Measurements from ENCODE around the gene GDF7. TPM values are rescaled to one million over a fixed set of nuclear protein-coding genes. Genes with fewer than 3 reads are reported as not detected.

The GDF7 gene
- polyA plus RNA-seq, 1 of the 3 experiments (the other 2 are of a cell fraction), result 0.02 TPM

DNA sequence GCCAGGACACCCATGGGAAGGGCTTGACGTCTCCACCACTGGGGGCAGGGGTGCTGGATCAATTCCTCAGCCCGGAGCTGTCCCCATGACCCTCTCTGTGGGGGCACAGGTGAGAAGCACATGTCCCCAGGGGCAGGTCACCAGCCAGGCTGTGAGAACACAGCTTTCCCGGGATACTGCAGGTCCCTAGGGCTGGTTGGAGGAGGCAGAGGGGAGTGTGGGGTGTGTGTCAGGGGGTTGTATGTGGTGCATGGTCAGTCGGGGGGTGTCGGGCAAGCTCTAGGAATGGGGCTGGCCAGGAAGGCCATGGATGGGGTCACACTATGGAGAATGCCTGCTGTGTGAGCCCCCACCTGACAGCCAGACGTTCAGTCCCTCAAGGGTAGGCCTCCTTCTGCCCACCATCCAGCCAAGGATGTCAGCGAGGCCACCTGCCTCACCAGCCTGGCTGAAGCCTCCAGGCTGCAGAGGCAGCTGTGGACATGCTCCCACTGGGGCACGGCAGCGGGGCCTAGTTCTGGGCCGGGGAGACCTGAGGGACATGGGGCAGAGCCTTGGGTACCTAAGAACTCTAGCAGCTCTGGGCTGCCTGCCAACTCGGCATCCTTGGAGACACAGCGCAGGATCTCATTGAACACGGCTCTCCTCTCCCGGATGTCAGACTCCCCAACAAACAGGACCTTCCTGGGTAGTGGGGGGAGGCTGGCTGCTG, 26.4 kb upstream of the GDF7 start:
- no peak overlapping the region for H2AFZ ChIP-seq (ENCODE audit: low read depth)
- TF ChIP-seq GABPA (IDR thresholded peaks at IDR 0.05; ENCODE audit: low read depth) (no peak), YY1 (IDR thresholded peaks at IDR 0.05; ENCODE audit: low read depth) (no peak)
- H4K20me1 ChIP-seq (ENCODE audit: insufficient read depth), result peaks cover 9% of the 10 kb centered on the region
- no peaks in the 10 kb centered on the region for H3K27me3 ChIP-seq (ENCODE audit: insufficient read depth)
- peaks cover 14 to 23% of the 10 kb centered on the region in 2 experiments for H3K4me1 ChIP-seq (ENCODE audit: control insufficient read depth in 1 of 2, insufficient read depth in 2 of 2, low read depth in 1 of 2, low read length in 1 of 2)
- no peak for DNase-seq
- no peaks in the 10 kb centered on the region for H3K79me2 ChIP-seq (ENCODE audit: insufficient read depth)
- no peak overlapping the region for H3K9ac ChIP-seq
- CTCF ChIA-PET, result interaction anchor here (1.0 to 6.7 kb wide), 11 partner anchors 13 to 314 kb away, joined by 3 to 188 read pairs (median 103); partner anchors contain the start of genes HS1BP3 and RHOB
- H3K27ac ChIP-seq (ENCODE audit: low read depth in 2 of 2, low read length in 1 of 2), result no peak overlapping the region
- POLR2A ChIA-PET, result interaction anchor here (2.1 kb wide), 1 partner anchor 193 kb away, joined by 11 read pairs; the partner anchor contains the start of gene RHOB
- no peak overlapping the region for H3K4me3 ChIP-seq (ENCODE audit: low read depth in 2 of 2, low read length in 1 of 2)
- peaks cover 4% of the 10 kb centered on the region for H3F3A ChIP-seq (replicated peaks; ENCODE audit: insufficient read depth)
- no peak overlapping the region for H3K4me2 ChIP-seq
- H3K36me3 ChIP-seq (replicated peaks in 1 of 2; ENCODE audit: control insufficient read depth in 1 of 2, insufficient read depth in 2 of 2, low read length in 1 of 2), result peaks cover 0 to 19% of the 10 kb centered on the region in 2 experiments
- H3K9me2 ChIP-seq, result no peaks in the 10 kb centered on the region
- no peaks in the 10 kb centered on the region for H3K9me3 ChIP-seq
- WGBS (ENCODE audit: low lambda C conversion rate), result 95% methylated on average over 11 of the region's 14 CpGs

DNA sequence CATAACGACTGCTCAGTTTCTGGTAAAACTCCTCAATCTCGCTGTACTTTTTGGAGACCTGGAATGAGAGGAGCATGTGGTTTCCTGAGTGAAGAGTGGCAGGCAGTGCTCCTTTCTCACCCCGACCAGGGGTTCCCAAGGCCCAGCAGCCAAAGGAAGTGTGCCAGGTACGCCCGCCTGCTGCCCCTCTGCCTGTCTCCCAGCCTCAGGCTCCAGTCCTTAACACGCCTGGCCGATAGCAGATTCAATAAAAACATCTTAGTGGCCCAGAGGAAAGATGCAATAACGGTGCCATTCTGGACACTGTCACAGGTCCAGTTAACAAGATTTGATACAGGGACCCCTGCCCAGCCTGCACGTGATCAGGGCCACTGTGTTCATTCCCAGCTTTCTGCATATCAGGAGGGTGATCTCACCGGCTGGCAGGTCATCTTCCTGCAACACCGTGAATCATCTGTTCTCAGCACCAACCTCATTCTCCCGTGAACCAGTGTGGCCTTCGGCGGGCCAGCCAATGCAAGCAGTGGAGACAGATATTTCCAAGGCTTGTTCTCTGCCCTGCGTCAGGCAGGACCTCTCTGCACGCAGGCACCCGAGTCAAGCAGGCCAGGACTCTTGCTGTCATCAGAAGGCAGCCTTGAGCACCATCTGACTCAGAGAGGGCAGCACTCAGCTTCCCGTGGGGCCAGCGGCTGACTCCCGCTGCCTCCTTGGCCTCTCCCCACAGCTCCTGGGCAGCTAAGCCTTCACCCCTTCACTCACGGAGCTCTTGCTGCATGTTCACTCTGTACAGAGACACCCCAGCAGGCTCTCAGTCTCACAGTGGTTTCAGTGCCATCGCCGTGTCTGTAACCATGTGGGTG, 25.6 kb upstream of the GDF7 start:
- Histone ChIP-seq H3K36me3 (replicated peaks in 1 of 2; ENCODE audit: control insufficient read depth in 1 of 2, insufficient read depth in 2 of 2, low read length in 1 of 2) (peaks cover 0 to 19% of the 10 kb centered on the region in 2 experiments), H3K4me3 (ENCODE audit: low read depth in 2 of 2, low read length in 1 of 2) (no peak overlapping the region), H3K9ac (no peak overlapping the region), H3K27me3 (ENCODE audit: insufficient read depth) (no peaks in the 10 kb centered on the region), H3F3A (replicated peaks; ENCODE audit: insufficient read depth) (peaks cover 4% of the 10 kb centered on the region), H4K20me1 (ENCODE audit: insufficient read depth) (peaks cover 9% of the 10 kb centered on the region), H3K4me2 (no peak overlapping the region), H3K9me2 (no peaks in the 10 kb centered on the region), H3K4me1 (ENCODE audit: control insufficient read depth in 1 of 2, insufficient read depth in 2 of 2, low read depth in 1 of 2, low read length in 1 of 2) (peaks cover 13 to 18% of the 10 kb centered on the region in 2 experiments; a peak in 3 of 4 replicates), H3K79me2 (ENCODE audit: insufficient read depth) (no peaks in the 10 kb centered on the region), H3K9me3 (no peaks in the 10 kb centered on the region), H3K27ac (ENCODE audit: low read depth in 2 of 2, low read length in 1 of 2) (no peak overlapping the region), H2AFZ (ENCODE audit: low read depth) (no peak overlapping the region)
- WGBS (ENCODE audit: low lambda C conversion rate), result 78% methylated on average over 23 of the region's 23 CpGs
- no peak for DNase-seq
- CTCF ChIA-PET, result interaction anchor here (0.8 to 10.9 kb wide), 39 partner anchors 8 to 338 kb away, joined by 3 to 188 read pairs (median 10); partner anchors contain the start of genes GDF7, HS1BP3 and RHOB
- POLR2A ChIA-PET, result interaction anchor here (3.7 kb wide), 1 partner anchor 194 kb away, joined by 39 read pairs; the partner anchor contains the start of gene RHOB
- TF ChIP-seq MEF2A (IDR thresholded peaks at IDR 0.05; ENCODE audit: borderline replicate concordance, low read depth) (no peak), POLR2AphosphoS5 (IDR thresholded peaks at IDR 0.05; ENCODE audit: low read depth, low read length) (no peak), FOXM1 (IDR thresholded peaks at IDR 0.05; ENCODE audit: low read depth) (no peak), EZH2phosphoT487 (IDR thresholded peaks at IDR 0.05; ENCODE audit: borderline replicate concordance, low read depth) (no peak), SIN3A (IDR thresholded peaks at IDR 0.05; ENCODE audit: borderline replicate concordance, low read depth, low read length) (no peak), TEAD4 (IDR thresholded peaks at IDR 0.05; ENCODE audit: borderline replicate concordance, insufficient read depth) (no peak), RCOR1 (IDR thresholded peaks at IDR 0.05; ENCODE audit: low read length) (no peak), NRF1 (IDR thresholded peaks at IDR 0.05; ENCODE audit: low read depth, low read length) (no peak), CHD2 (IDR thresholded peaks at IDR 0.05; ENCODE audit: low read length, partially characterized antibody) (no peak), GABPA (IDR thresholded peaks at IDR 0.05; ENCODE audit: low read depth) (no peak), GATA2 (CRISPR knock-in tag; IDR thresholded peaks at IDR 0.05) (peak; percentile 40; the same call in 1 of the 2 replicates)
- TF ChIP-seq, protein P1, sequence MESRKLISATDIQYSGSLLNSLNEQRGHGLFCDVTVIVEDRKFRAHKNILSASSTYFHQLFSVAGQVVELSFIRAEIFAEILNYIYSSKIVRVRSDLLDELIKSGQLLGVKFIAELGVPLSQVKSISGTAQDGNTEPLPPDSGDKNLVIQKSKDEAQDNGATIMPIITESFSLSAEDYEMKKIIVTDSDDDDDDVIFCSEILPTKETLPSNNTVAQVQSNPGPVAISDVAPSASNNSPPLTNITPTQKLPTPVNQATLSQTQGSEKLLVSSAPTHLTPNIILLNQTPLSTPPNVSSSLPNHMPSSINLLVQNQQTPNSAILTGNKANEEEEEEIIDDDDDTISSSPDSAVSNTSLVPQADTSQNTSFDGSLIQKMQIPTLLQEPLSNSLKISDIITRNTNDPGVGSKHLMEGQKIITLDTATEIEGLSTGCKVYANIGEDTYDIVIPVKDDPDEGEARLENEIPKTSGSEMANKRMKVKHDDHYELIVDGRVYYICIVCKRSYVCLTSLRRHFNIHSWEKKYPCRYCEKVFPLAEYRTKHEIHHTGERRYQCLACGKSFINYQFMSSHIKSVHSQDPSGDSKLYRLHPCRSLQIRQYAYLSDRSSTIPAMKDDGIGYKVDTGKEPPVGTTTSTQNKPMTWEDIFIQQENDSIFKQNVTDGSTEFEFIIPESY (IDR thresholded peaks at IDR 0.05; ENCODE audit: borderline replicate concordance, low read depth), result no peak
- TF ChIP-seq, protein P2, sequence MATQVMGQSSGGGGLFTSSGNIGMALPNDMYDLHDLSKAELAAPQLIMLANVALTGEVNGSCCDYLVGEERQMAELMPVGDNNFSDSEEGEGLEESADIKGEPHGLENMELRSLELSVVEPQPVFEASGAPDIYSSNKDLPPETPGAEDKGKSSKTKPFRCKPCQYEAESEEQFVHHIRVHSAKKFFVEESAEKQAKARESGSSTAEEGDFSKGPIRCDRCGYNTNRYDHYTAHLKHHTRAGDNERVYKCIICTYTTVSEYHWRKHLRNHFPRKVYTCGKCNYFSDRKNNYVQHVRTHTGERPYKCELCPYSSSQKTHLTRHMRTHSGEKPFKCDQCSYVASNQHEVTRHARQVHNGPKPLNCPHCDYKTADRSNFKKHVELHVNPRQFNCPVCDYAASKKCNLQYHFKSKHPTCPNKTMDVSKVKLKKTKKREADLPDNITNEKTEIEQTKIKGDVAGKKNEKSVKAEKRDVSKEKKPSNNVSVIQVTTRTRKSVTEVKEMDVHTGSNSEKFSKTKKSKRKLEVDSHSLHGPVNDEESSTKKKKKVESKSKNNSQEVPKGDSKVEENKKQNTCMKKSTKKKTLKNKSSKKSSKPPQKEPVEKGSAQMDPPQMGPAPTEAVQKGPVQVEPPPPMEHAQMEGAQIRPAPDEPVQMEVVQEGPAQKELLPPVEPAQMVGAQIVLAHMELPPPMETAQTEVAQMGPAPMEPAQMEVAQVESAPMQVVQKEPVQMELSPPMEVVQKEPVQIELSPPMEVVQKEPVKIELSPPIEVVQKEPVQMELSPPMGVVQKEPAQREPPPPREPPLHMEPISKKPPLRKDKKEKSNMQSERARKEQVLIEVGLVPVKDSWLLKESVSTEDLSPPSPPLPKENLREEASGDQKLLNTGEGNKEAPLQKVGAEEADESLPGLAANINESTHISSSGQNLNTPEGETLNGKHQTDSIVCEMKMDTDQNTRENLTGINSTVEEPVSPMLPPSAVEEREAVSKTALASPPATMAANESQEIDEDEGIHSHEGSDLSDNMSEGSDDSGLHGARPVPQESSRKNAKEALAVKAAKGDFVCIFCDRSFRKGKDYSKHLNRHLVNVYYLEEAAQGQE (IDR thresholded peaks at IDR 0.05; ENCODE audit: low read depth, low read length), result no peak
- TF ChIP-seq, protein P3, sequence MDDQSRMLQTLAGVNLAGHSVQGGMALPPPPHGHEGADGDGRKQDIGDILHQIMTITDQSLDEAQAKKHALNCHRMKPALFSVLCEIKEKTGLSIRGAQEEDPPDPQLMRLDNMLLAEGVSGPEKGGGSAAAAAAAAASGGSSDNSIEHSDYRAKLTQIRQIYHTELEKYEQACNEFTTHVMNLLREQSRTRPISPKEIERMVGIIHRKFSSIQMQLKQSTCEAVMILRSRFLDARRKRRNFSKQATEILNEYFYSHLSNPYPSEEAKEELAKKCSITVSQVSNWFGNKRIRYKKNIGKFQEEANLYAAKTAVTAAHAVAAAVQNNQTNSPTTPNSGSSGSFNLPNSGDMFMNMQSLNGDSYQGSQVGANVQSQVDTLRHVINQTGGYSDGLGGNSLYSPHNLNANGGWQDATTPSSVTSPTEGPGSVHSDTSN (IDR thresholded peaks at IDR 0.05), result no peak; the same call in 1 of the 2 replicates
- TF ChIP-seq, protein P4, sequence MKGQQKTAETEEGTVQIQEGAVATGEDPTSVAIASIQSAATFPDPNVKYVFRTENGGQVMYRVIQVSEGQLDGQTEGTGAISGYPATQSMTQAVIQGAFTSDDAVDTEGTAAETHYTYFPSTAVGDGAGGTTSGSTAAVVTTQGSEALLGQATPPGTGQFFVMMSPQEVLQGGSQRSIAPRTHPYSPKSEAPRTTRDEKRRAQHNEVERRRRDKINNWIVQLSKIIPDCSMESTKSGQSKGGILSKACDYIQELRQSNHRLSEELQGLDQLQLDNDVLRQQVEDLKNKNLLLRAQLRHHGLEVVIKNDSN (IDR thresholded peaks at IDR 0.05; ENCODE audit: borderline replicate concordance, low read depth), result peak; percentile 27; the same call in 1 of the 2 replicates
